Stomach (tissue), 4 donors: ENCODE results near the gene LRRC75B.

ENCODE experiments used
- POLR2A ChIP-seq, 4 donors: fragments of 450-650 bp; IDR thresholded peaks; one replicate each; pipeline ENCODE4 v1.6.1; 2016; ENCODE audit warnings: antibody characterized with exemption in 4 of 4, control low read depth in 2 of 4, mild to moderate bottlenecking in 1 of 4, moderate library complexity in 1 of 4
- TF ChIP-seq, protein P1 (sequence below), 7 experiments: fragments of 450-650 bp in 4 of 7; fragments of 200-600 bp in 3 of 7; sonication (generic) in 3 of 7; IDR thresholded peaks; one replicate each; pipeline ENCODE4 v1.5.1; 2016 to 2019; ENCODE audit warnings: antibody characterized with exemption in 7 of 7, control low read depth in 2 of 7, mild to moderate bottlenecking in 1 of 7

DNA sequence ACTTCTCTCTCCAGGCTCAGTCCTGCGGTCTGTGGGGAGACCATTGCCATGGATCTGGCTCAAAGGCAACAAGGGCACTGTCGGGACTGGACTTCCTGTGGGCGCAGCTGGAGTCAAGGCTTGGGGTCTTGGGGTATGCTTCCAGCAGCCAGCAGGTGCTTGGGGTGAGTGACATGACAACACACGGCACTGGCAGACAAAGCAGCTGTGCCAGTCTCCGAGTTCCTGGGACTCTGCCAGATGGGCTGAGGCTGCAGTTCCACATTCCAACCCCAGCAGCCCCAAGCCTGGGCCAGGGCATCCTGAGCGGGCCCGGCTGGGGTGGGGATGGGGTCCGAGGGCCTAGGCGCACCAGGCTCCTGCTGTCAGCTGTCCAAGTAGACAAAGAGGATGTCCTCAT is 50.2 kb downstream of the LRRC75B start:
- TF ChIP-seq, protein P1, sequence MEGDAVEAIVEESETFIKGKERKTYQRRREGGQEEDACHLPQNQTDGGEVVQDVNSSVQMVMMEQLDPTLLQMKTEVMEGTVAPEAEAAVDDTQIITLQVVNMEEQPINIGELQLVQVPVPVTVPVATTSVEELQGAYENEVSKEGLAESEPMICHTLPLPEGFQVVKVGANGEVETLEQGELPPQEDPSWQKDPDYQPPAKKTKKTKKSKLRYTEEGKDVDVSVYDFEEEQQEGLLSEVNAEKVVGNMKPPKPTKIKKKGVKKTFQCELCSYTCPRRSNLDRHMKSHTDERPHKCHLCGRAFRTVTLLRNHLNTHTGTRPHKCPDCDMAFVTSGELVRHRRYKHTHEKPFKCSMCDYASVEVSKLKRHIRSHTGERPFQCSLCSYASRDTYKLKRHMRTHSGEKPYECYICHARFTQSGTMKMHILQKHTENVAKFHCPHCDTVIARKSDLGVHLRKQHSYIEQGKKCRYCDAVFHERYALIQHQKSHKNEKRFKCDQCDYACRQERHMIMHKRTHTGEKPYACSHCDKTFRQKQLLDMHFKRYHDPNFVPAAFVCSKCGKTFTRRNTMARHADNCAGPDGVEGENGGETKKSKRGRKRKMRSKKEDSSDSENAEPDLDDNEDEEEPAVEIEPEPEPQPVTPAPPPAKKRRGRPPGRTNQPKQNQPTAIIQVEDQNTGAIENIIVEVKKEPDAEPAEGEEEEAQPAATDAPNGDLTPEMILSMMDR (IDR thresholded peaks at IDR 0.05): no peak
- no peak for TF ChIP-seq POLR2A (IDR thresholded peaks at IDR 0.05)
